HEK293 (cell line): ENCODE data around the gene HIC1.

Experiments
- ATF2 ChIP-seq: fragments of 450-650 bp; formaldehyde crosslinking; IDR thresholded peaks from 2 replicates; pipeline ENCODE4 v1.5.1; 2016; ENCODE audit warnings: missing biosample characterization, missing genetic modification characterization, low read depth
- CTCF ChIP-seq: fragments of 450-650 bp; formaldehyde crosslinking; IDR thresholded peaks from 2 replicates; pipeline ENCODE4 v1.5.1; 2016; ENCODE audit warnings: missing biosample characterization, missing genetic modification characterization
- REST ChIP-seq: fragments of 450-650 bp; formaldehyde crosslinking; IDR thresholded peaks from 2 replicates; pipeline ENCODE4 v1.5.1; 2016; ENCODE audit warnings: missing biosample characterization, missing genetic modification characterization
- ZNF394 ChIP-seq: fragments of 450-650 bp; formaldehyde crosslinking; IDR thresholded peaks from 2 replicates; pipeline ENCODE4 v1.5.1; 2016; ENCODE audit warnings: missing biosample characterization, missing genetic modification characterization, mild to moderate bottlenecking, moderate library complexity, borderline replicate concordance
- ZNF548 ChIP-seq: fragments of 450-650 bp; formaldehyde crosslinking; IDR thresholded peaks from 2 replicates; pipeline ENCODE4 v1.5.1; 2016; ENCODE audit warnings: missing biosample characterization, missing genetic modification characterization
- ZNF701 ChIP-seq: fragments of 450-650 bp; formaldehyde crosslinking; IDR thresholded peaks from 2 replicates; pipeline ENCODE4 v1.5.1; 2016; ENCODE audit warnings: missing biosample characterization, missing genetic modification characterization

- TF ChIP-seq CTCF (tag by site-specific recombination) (no peak), ZNF394 (tag by site-specific recombination) (no peak), ATF2 (tag by site-specific recombination) (no peak), ZNF701 (tag by site-specific recombination) (no peak), ZNF548 (no peak), REST (tag by site-specific recombination) (no peak)
Measured at GRCh38 chr17:2085648-2085949, 30.7 kb downstream of the HIC1 start.
